Trophoblast cell (in vitro differentiated cells and primary cell): ENCODE results near the gene BEGAIN.

Experiments
- DNase-seq, 2 donors: peaks; one replicate each; pipeline ENCODE4 v3.0.0-alpha.2; 2016
- H2AFZ ChIP-seq: 2 replicates; pipeline ENCODE4 v1.6.1; 2013; ENCODE audit warnings: low read length, moderate library complexity, mild to moderate bottlenecking; ENCODE audit not compliant: insufficient read depth, poor library complexity
- H2AK5ac ChIP-seq: 2 replicates; pipeline ENCODE4 v1.6.1; 2013; ENCODE audit warnings: mild to moderate bottlenecking, low read length
- H2BK120ac ChIP-seq: 2 replicates; pipeline ENCODE4 v1.6.1; 2013; ENCODE audit warnings: low read length, mild to moderate bottlenecking, moderate library complexity; ENCODE audit not compliant: insufficient read depth, poor library complexity
- H2BK12ac ChIP-seq: 2 replicates; pipeline ENCODE4 v1.6.1; 2013; ENCODE audit warnings: mild to moderate bottlenecking, low read length, moderate library complexity
- H2BK5ac ChIP-seq: 2 replicates; pipeline ENCODE4 v1.6.1; 2013; ENCODE audit warnings: low read length, low read depth, moderate library complexity, mild to moderate bottlenecking; ENCODE audit not compliant: poor library complexity
- H3K14ac ChIP-seq: 2 replicates; pipeline ENCODE4 v1.6.1; 2013; ENCODE audit warnings: mild to moderate bottlenecking, low read length
- H3K18ac ChIP-seq: 2 replicates; pipeline ENCODE4 v1.6.1; 2013; ENCODE audit warnings: mild to moderate bottlenecking, low read length
- H3K23ac ChIP-seq: 2 replicates; pipeline ENCODE4 v1.6.1; 2013; ENCODE audit warnings: low read length
- H3K27ac ChIP-seq: 2 replicates; pipeline ENCODE4 v1.5.1; 2013; ENCODE audit warnings: low read depth, mild to moderate bottlenecking, inconsistent platforms, low read length, moderate library complexity
- H3K27me3 ChIP-seq: 2 replicates; pipeline ENCODE4 v1.6.1; 2013; ENCODE audit warnings: inconsistent platforms, mild to moderate bottlenecking, low read length, moderate library complexity; ENCODE audit not compliant: insufficient read depth
- H3K36me3 ChIP-seq, 2 experiments: 1 replicate in 1 of 2; 2 replicates in 1 of 2; pipeline ENCODE4 v1.6.1; 2013; ENCODE audit warnings: low read length in 2 of 2, mild to moderate bottlenecking in 2 of 2, moderate library complexity in 1 of 2; ENCODE audit not compliant: insufficient read depth in 2 of 2, control insufficient read depth in 1 of 2
- H3K4ac ChIP-seq: 2 replicates; pipeline ENCODE4 v1.6.1; 2013; ENCODE audit warnings: low read depth, mild to moderate bottlenecking, low read length, moderate library complexity
- H3K4me1 ChIP-seq, 2 experiments: 1 replicate in 1 of 2; 2 replicates in 1 of 2; pipeline ENCODE4 v1.6.1; 2013; ENCODE audit warnings: low read length in 2 of 2, mild to moderate bottlenecking in 2 of 2, moderate library complexity in 1 of 2; ENCODE audit not compliant: insufficient read depth in 2 of 2, control insufficient read depth in 1 of 2
- H3K4me2 ChIP-seq: 2 replicates; pipeline ENCODE4 v1.6.1; 2013; ENCODE audit warnings: inconsistent platforms, mild to moderate bottlenecking, low read length, moderate library complexity
- H3K4me3 ChIP-seq: 2 replicates; pipeline ENCODE4 v1.5.1; 2013; ENCODE audit warnings: mild to moderate bottlenecking, low read depth, low read length, inconsistent platforms
- H3K79me1 ChIP-seq: one replicate; pipeline ENCODE4 v1.6.1; 2013; ENCODE audit warnings: low read length
- H3K79me2 ChIP-seq: 2 replicates; pipeline ENCODE4 v1.6.1; 2013; ENCODE audit warnings: low read length, mild to moderate bottlenecking; ENCODE audit not compliant: control insufficient read depth, insufficient read depth, poor library complexity
- H3K9ac ChIP-seq: 2 replicates; pipeline ENCODE4 v1.6.1; 2013; ENCODE audit warnings: mild to moderate bottlenecking, low read length
- H3K9me3 ChIP-seq: 2 replicates; pipeline ENCODE4 v1.6.1; 2013; ENCODE audit warnings: low read depth, mild to moderate bottlenecking, control low read depth, inconsistent platforms, low read length; ENCODE audit not compliant: insufficient read depth
- H4K12ac ChIP-seq: 2 replicates; pipeline ENCODE4 v1.6.1; 2013; ENCODE audit warnings: low read depth, mild to moderate bottlenecking, low read length, moderate library complexity
- H4K8ac ChIP-seq: 2 replicates; pipeline ENCODE4 v1.6.1; 2013; ENCODE audit warnings: low read depth, mild to moderate bottlenecking, low read length, moderate library complexity
- H4K91ac ChIP-seq: one replicate; pipeline ENCODE4 v1.6.1; 2013; ENCODE audit warnings: low read depth, mild to moderate bottlenecking, low read length, moderate library complexity
- WGBS: extraction: QIAGEN DNeasy Blood & Tissue Kit; methylation state at CpG from one replicate; pipeline ENCODE4 v1.1.7; 2013; ENCODE audit warnings: missing lambda C conversion rate; ENCODE audit not compliant: insufficient read length, insufficient coverage; ENCODE audit errors: extremely low coverage; 5-methylcytosine and 5-hydroxymethylcytosine counted together

Gene BEGAIN

DNA sequence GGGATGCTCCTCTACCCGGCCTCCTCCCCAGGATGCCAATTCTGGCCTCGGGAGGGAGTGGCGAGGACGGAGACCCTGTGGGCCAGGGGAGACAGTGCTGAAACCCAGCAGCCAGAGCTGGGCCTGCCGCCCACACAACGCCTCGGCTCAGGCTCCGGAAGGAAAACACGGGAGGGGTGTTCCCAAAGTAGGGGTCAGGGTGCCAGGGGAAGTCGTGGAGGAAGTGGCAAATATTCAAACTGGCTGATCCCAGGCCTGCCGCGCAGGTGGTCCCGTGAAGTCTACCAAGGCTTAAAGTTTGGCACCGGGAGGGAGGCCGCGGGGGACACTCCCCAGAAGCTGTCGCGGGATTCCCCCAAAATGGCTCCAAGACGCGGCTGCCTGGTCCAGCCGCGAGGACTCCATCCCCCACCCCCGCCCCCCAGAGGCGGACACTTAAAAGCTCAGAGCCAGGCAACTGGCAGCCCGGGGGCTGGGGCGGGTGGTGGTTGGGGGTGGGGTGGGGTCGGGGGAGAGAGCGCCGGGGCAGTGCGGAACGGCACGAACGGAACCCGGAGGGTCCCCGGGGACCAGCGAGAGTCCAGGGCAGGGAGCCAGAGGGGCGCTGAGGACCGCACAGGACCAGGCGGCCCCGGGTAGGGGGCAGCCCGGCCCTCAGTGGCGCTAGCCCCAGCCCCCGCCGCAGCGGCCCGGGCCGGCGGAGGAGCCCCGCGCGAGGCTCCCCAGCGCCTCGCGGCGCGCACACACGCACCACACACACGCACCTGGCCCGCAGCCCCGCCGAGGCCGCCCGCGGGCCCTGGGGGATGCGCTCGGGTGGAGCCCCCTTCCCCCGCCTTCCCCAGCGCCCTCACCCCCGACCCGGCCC is 20.0 kb downstream of the BEGAIN start:
- Histone ChIP-seq H4K91ac (no peak overlapping the region), H4K12ac (no peak overlapping the region), H3K4me1 (no peaks in the 10 kb centered on the region), H3K18ac (no peak overlapping the region), H2AFZ (no peak overlapping the region), H3K27ac (no peak overlapping the region), H2AK5ac (no peak overlapping the region), H3K27me3 (peaks cover 57% of the 10 kb centered on the region), H3K79me2 (no peaks in the 10 kb centered on the region), H3K9me3 (peaks cover 3% of the 10 kb centered on the region), H4K8ac (no peak overlapping the region), H2BK12ac (no peak overlapping the region), H3K4ac (no peak overlapping the region), H3K79me1 (no peaks in the 10 kb centered on the region), H3K9ac (no peak overlapping the region), H3K23ac (no peak overlapping the region), H3K14ac (no peak overlapping the region), H2BK120ac (no peak overlapping the region), H3K4me2 (no peak overlapping the region), H3K36me3 (no peaks in the 10 kb centered on the region), H2BK5ac (no peak overlapping the region), H3K4me3 (no peak overlapping the region)
- no CpG with 5 or more reads among the region's 70 CpGs for whole genome bisulfite sequencing
- no peak for DNase-seq

DNA sequence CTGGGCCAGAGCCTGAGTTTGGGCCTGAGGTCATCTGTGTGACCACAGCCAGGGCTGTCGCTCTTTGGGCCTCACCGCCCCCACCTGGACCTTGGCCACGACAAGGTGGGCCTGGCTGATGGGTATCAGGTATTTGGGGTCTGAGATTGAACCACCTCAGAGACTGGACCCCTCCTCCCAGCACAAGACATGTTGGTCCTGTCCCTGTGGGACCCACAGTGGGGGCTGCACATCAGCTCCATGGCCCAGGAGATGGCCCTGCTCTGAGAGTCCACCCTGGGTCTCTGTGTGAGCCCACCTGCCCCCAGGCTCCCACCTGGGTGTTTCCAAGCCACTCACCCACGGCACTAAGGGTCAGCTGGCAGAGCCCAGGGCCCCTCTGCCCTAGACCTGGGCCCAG is 20.6 kb downstream of the BEGAIN start:
- Histone ChIP-seq H2BK12ac (no peak overlapping the region), H3K4me2 (no peak overlapping the region), H3K79me2 (no peaks in the 10 kb centered on the region), H2AFZ (no peak overlapping the region), H4K8ac (no peak overlapping the region), H3K36me3 (no peaks in the 10 kb centered on the region), H3K27me3 (peaks cover 57% of the 10 kb centered on the region), H3K27ac (no peak overlapping the region), H3K23ac (no peak overlapping the region), H2BK5ac (no peak overlapping the region), H3K14ac (no peak overlapping the region), H2BK120ac (no peak overlapping the region), H3K18ac (no peak overlapping the region), H3K4ac (no peak overlapping the region), H3K79me1 (no peaks in the 10 kb centered on the region), H4K12ac (no peak overlapping the region), H4K91ac (no peak overlapping the region), H3K9me3 (peaks cover 3% of the 10 kb centered on the region), H3K4me1 (no peaks in the 10 kb centered on the region), H3K9ac (no peak overlapping the region), H2AK5ac (no peak overlapping the region), H3K4me3 (no peak overlapping the region)
- no peak for DNase-seq
- WGBS, result no CpG with 5 or more reads among the region's 4 CpGs

DNA sequence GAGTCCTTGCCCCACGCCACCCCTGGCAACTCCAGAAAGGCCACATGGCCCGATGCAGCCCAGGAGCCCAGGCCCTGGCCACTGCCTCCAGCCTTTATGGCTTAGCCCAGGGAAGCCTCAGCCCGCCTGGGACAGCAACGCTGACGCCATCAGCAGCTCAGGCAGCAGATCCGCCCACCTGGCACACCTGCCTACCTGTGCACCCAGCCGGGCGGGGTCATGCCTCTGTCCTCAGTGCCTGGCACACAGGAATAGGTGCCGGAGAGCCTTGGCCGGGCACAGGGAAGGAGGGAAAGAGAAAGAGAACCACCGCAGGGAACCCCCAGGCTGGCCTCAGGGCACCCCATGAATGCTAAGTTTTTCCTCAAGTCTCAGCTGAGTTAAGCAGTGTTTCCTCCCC is 21.1 kb downstream of the BEGAIN start:
- no peak overlapping the region for H2BK120ac ChIP-seq
- H3K14ac ChIP-seq, result no peak overlapping the region

DNA sequence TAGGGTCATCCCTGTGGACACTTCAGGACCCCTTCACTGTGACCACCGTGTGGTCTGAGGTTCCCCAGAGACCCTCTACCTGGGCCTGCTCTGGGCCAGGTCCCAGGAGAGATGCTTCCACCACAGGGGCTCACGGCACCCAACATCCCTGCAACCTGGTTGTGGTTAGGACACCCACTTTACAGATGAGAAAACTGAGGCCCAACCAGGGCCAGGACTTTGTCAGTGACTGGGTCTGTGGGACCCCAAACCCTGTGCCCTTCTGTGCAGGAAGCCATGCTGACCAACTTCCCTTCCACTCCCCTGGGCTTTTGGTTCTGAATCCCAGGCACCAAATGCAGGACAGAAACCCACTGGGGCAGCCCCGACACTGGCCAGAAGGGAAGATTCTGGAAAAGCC is 21.6 kb downstream of the BEGAIN start:
- no peak overlapping the region for H2BK12ac ChIP-seq
- H2AK5ac ChIP-seq, result no peak overlapping the region
- no peaks in the 10 kb centered on the region for H3K79me1 ChIP-seq
- no peaks in the 10 kb centered on the region for H3K79me2 ChIP-seq
- no peak overlapping the region for H3K18ac ChIP-seq
- H3K4me3 ChIP-seq, result no peak overlapping the region
- H2BK120ac ChIP-seq, result no peak overlapping the region
- no peak overlapping the region for H2AFZ ChIP-seq
- DNase-seq, result no peak
- H2BK5ac ChIP-seq, result no peak overlapping the region
- no peak overlapping the region for H3K9ac ChIP-seq
- H4K8ac ChIP-seq, result no peak overlapping the region
- no peak overlapping the region for H3K27ac ChIP-seq
- no peak overlapping the region for H3K23ac ChIP-seq
- no peak overlapping the region for H4K12ac ChIP-seq
- peaks cover 50% of the 10 kb centered on the region for H3K27me3 ChIP-seq
- H3K4me2 ChIP-seq, result no peak overlapping the region
- H3K9me3 ChIP-seq, result peaks cover 3% of the 10 kb centered on the region
- no peak overlapping the region for H3K14ac ChIP-seq
- H3K4me1 ChIP-seq, result no peaks in the 10 kb centered on the region
- no peaks in the 10 kb centered on the region for H3K36me3 ChIP-seq
- WGBS, result no CpG with 5 or more reads among the region's 3 CpGs
- no peak overlapping the region for H4K91ac ChIP-seq
- no peak overlapping the region for H3K4ac ChIP-seq

More for the DNA sequence above, 21.1 kb downstream of the BEGAIN start:
- Histone ChIP-seq H3K27me3 (peaks cover 55% of the 10 kb centered on the region), H3K4ac (no peak overlapping the region), H2AFZ (no peak overlapping the region), H2BK12ac (no peak overlapping the region), H3K4me2 (no peak overlapping the region), H3K79me2 (no peaks in the 10 kb centered on the region), H3K36me3 (no peaks in the 10 kb centered on the region), H3K9ac (no peak overlapping the region), H2AK5ac (no peak overlapping the region), H4K8ac (no peak overlapping the region), H3K18ac (no peak overlapping the region), H3K23ac (no peak overlapping the region), H4K91ac (no peak overlapping the region), H3K4me3 (no peak overlapping the region), H3K4me1 (no peaks in the 10 kb centered on the region), H3K9me3 (peaks cover 3% of the 10 kb centered on the region), H4K12ac (no peak overlapping the region), H3K79me1 (no peaks in the 10 kb centered on the region), H3K27ac (no peak overlapping the region), H2BK5ac (no peak overlapping the region)
- no peak for DNase-seq
- WGBS, result no CpG with 5 or more reads among the region's 11 CpGs
